ENCODE data around the gene HOMER2.

Gene HOMER2

GRCh38 chr15:82950295-82950694 is 2.2 kb downstream of the HOMER2 start:
- Histone ChIP-seq H2BK15ac (ENCODE audit: low read length) (no peak overlapping the region), H4K91ac (ENCODE audit: low read depth, low read length, poor library complexity) (no peak overlapping the region), H3K4me2 (ENCODE audit: insufficient read depth, low read length, poor library complexity, severe bottlenecking) (no peak overlapping the region), H3K36me3 (replicated peaks in 1 of 2; ENCODE audit: control insufficient read depth in 2 of 2, insufficient read depth in 2 of 2, low read length in 2 of 2) (no peaks in the 10 kb centered on the region), H3K4me1 (ENCODE audit: control insufficient read depth in 2 of 2, insufficient read depth in 1 of 2, low read depth in 1 of 2, low read length in 2 of 2) (no peaks in the 10 kb centered on the region), H2BK120ac (ENCODE audit: low read depth, low read length) (no peak overlapping the region), H2AFZ (ENCODE audit: low read length) (no peak overlapping the region), H3K27me3 (ENCODE audit: control insufficient read depth in 3 of 3, insufficient read depth in 3 of 3, low read depth in 1 of 3, low read length in 3 of 3) (peaks cover 0 to 10% (median 7%) of the 10 kb centered on the region in 3 experiments), H3K27ac (replicated peaks; ENCODE audit: low read length) (no peak overlapping the region), H3K4ac (ENCODE audit: low read length) (no peak overlapping the region), H3K9me3 (replicated peaks in 1 of 2; ENCODE audit: control insufficient read depth in 2 of 2, insufficient read depth in 1 of 2, low read depth in 1 of 2, low read length in 2 of 2) (no peaks in the 10 kb centered on the region), H3K23ac (ENCODE audit: low read depth, low read length, poor library complexity) (no peak overlapping the region), H4K8ac (ENCODE audit: low read depth, low read length) (no peak overlapping the region), H2AK5ac (ENCODE audit: low read depth, low read length) (no peak overlapping the region), H2BK12ac (ENCODE audit: low read length) (no peak overlapping the region), H3K9ac (ENCODE audit: low read depth, low read length, poor library complexity) (no peak overlapping the region), H3K4me3 (ENCODE audit: low read length in 2 of 2) (no peak overlapping the region), H3K79me1 (ENCODE audit: low read depth, low read length) (no peaks in the 10 kb centered on the region), H2BK5ac (ENCODE audit: low read length) (no peak overlapping the region), H3K18ac (ENCODE audit: low read length) (no peak overlapping the region), H3K14ac (ENCODE audit: low read length) (no peak overlapping the region)
- DNase-seq (ENCODE audit: low spot score), result no peak
- WGBS, 2 donors (ENCODE audit: extremely low coverage in 2 of 2, insufficient read length in 2 of 2, insufficient replicate concordance in 1 of 2), result no CpG with 5 or more reads among the region's 5 CpGs

- Histone ChIP-seq H3K27me3 (ENCODE audit: control insufficient read depth in 3 of 3, insufficient read depth in 3 of 3, low read depth in 1 of 3, low read length in 3 of 3) (peaks cover 0 to 3% (median under 1%) of the 10 kb centered on the region in 3 experiments), H3K23ac (ENCODE audit: low read depth, low read length, poor library complexity) (no peak overlapping the region), H3K4me2 (ENCODE audit: insufficient read depth, low read length, poor library complexity, severe bottlenecking) (no peak overlapping the region), H3K4me1 (ENCODE audit: control insufficient read depth in 2 of 2, insufficient read depth in 1 of 2, low read depth in 1 of 2, low read length in 2 of 2) (peaks cover 0 to 2% of the 10 kb centered on the region in 2 donors), H3K9me3 (replicated peaks in 1 of 2; ENCODE audit: control insufficient read depth in 2 of 2, insufficient read depth in 1 of 2, low read depth in 1 of 2, low read length in 2 of 2) (no peaks in the 10 kb centered on the region), H2AK5ac (ENCODE audit: low read depth, low read length) (no peak overlapping the region), H3K4me3 (ENCODE audit: low read length in 2 of 2) (no peak overlapping the region), H2BK12ac (ENCODE audit: low read length) (no peak overlapping the region), H2BK5ac (ENCODE audit: low read length) (no peak overlapping the region), H2BK15ac (ENCODE audit: low read length) (no peak overlapping the region), H3K79me1 (ENCODE audit: low read depth, low read length) (no peaks in the 10 kb centered on the region), H3K9ac (ENCODE audit: low read depth, low read length, poor library complexity) (no peak overlapping the region), H3K14ac (ENCODE audit: low read length) (no peak overlapping the region), H4K8ac (ENCODE audit: low read depth, low read length) (no peak overlapping the region), H2BK120ac (ENCODE audit: low read depth, low read length) (no peak overlapping the region), H2AFZ (ENCODE audit: low read length) (no peak overlapping the region), H3K4ac (ENCODE audit: low read length) (no peak overlapping the region), H3K36me3 (replicated peaks in 1 of 2; ENCODE audit: control insufficient read depth in 2 of 2, insufficient read depth in 2 of 2, low read length in 2 of 2) (no peaks in the 10 kb centered on the region), H3K18ac (ENCODE audit: low read length) (no peak overlapping the region), H3K27ac (replicated peaks; ENCODE audit: low read length) (no peak overlapping the region), H4K91ac (ENCODE audit: low read depth, low read length, poor library complexity) (no peak overlapping the region)
- no CpG with 5 or more reads among the region's 8 CpGs for WGBS, 2 donors (ENCODE audit: extremely low coverage in 2 of 2, insufficient read length in 2 of 2, insufficient replicate concordance in 1 of 2)
- no peak for DNase-seq (ENCODE audit: low spot score)
These were observed 6.3 kb downstream of the HOMER2 start for GRCh38 chr15:82946155-82946701.

- Histone ChIP-seq H3K4me1 (ENCODE audit: control insufficient read depth in 2 of 2, insufficient read depth in 1 of 2, low read depth in 1 of 2, low read length in 2 of 2) (peaks cover 0 to 2% of the 10 kb centered on the region in 2 donors), H3K4me2 (ENCODE audit: insufficient read depth, low read length, poor library complexity, severe bottlenecking) (no peak overlapping the region), H3K4me3 (ENCODE audit: low read length in 2 of 2) (no peak overlapping the region), H2BK120ac (ENCODE audit: low read depth, low read length) (no peak overlapping the region), H3K4ac (ENCODE audit: low read length) (no peak overlapping the region), H3K18ac (ENCODE audit: low read length) (no peak overlapping the region), H2BK12ac (ENCODE audit: low read length) (no peak overlapping the region), H2AK5ac (ENCODE audit: low read depth, low read length) (no peak overlapping the region), H2BK15ac (ENCODE audit: low read length) (no peak overlapping the region), H2BK5ac (ENCODE audit: low read length) (no peak overlapping the region), H3K27me3 (ENCODE audit: control insufficient read depth in 3 of 3, insufficient read depth in 3 of 3, low read depth in 1 of 3, low read length in 3 of 3) (no peaks in the 10 kb centered on the region), H3K79me1 (ENCODE audit: low read depth, low read length) (no peaks in the 10 kb centered on the region), H4K91ac (ENCODE audit: low read depth, low read length, poor library complexity) (no peak overlapping the region), H3K9me3 (replicated peaks in 1 of 2; ENCODE audit: control insufficient read depth in 2 of 2, insufficient read depth in 1 of 2, low read depth in 1 of 2, low read length in 2 of 2) (no peaks in the 10 kb centered on the region), H4K8ac (ENCODE audit: low read depth, low read length) (no peak overlapping the region), H3K36me3 (replicated peaks in 1 of 2; ENCODE audit: control insufficient read depth in 2 of 2, insufficient read depth in 2 of 2, low read length in 2 of 2) (no peaks in the 10 kb centered on the region), H3K27ac (replicated peaks; ENCODE audit: low read length) (no peak overlapping the region), H3K23ac (ENCODE audit: low read depth, low read length, poor library complexity) (no peak overlapping the region), H3K14ac (ENCODE audit: low read length) (no peak overlapping the region), H3K9ac (ENCODE audit: low read depth, low read length, poor library complexity) (no peak overlapping the region), H2AFZ (ENCODE audit: low read length) (no peak overlapping the region)
- DNase-seq (ENCODE audit: low spot score), result no peak
- WGBS, 2 donors (ENCODE audit: extremely low coverage in 2 of 2, insufficient read length in 2 of 2, insufficient replicate concordance in 1 of 2), result no CpG with 5 or more reads among the region's 5 CpGs
These were observed 7.2 kb downstream of the HOMER2 start for GRCh38 chr15:82945326-82945725.

- H3K14ac ChIP-seq (ENCODE audit: low read length), result no peak overlapping the region
- no peak overlapping the region for H3K23ac ChIP-seq (ENCODE audit: low read depth, low read length, poor library complexity)
- no peaks in the 10 kb centered on the region for H3K79me1 ChIP-seq (ENCODE audit: low read depth, low read length)
- no peaks in the 10 kb centered on the region for H3K27me3 ChIP-seq (ENCODE audit: control insufficient read depth in 3 of 3, insufficient read depth in 3 of 3, low read depth in 1 of 3, low read length in 3 of 3)
- H2AFZ ChIP-seq (ENCODE audit: low read length), result no peak overlapping the region
- H3K4me2 ChIP-seq (ENCODE audit: insufficient read depth, low read length, poor library complexity, severe bottlenecking), result no peak overlapping the region
- DNase-seq (ENCODE audit: low spot score), result no peak
- H3K4me1 ChIP-seq (ENCODE audit: control insufficient read depth in 2 of 2, insufficient read depth in 1 of 2, low read depth in 1 of 2, low read length in 2 of 2), result peaks cover 0 to 2% of the 10 kb centered on the region in 2 donors
- H4K8ac ChIP-seq (ENCODE audit: low read depth, low read length), result no peak overlapping the region
- H4K91ac ChIP-seq (ENCODE audit: low read depth, low read length, poor library complexity), result no peak overlapping the region
- H3K4me3 ChIP-seq (ENCODE audit: low read length in 2 of 2), result no peak overlapping the region
- H3K27ac ChIP-seq (replicated peaks; ENCODE audit: low read length), result no peak overlapping the region
- H3K9ac ChIP-seq (ENCODE audit: low read depth, low read length, poor library complexity), result no peak overlapping the region
- no peak overlapping the region for H2AK5ac ChIP-seq (ENCODE audit: low read depth, low read length)
- WGBS, 2 donors (ENCODE audit: extremely low coverage in 2 of 2, insufficient read length in 2 of 2, insufficient replicate concordance in 1 of 2), result no CpG with 5 or more reads among the region's 5 CpGs
- H3K36me3 ChIP-seq (replicated peaks in 1 of 2; ENCODE audit: control insufficient read depth in 2 of 2, insufficient read depth in 2 of 2, low read length in 2 of 2), result no peaks in the 10 kb centered on the region
- no peak overlapping the region for H2BK5ac ChIP-seq (ENCODE audit: low read length)
- H2BK15ac ChIP-seq (ENCODE audit: low read length), result no peak overlapping the region
- no peak overlapping the region for H2BK12ac ChIP-seq (ENCODE audit: low read length)
- no peak overlapping the region for H3K18ac ChIP-seq (ENCODE audit: low read length)
- no peak overlapping the region for H2BK120ac ChIP-seq (ENCODE audit: low read depth, low read length)
- no peak overlapping the region for H3K4ac ChIP-seq (ENCODE audit: low read length)
- no peaks in the 10 kb centered on the region for H3K9me3 ChIP-seq (replicated peaks in 1 of 2; ENCODE audit: control insufficient read depth in 2 of 2, insufficient read depth in 1 of 2, low read depth in 1 of 2, low read length in 2 of 2)
These were observed 7.7 kb downstream of the HOMER2 start for GRCh38 chr15:82944821-82945220.

Measured in neuronal stem cell (in vitro differentiated cells).